GM23338 (cell line): ENCODE measurements around the gene VOPP1. TPM values are rescaled to one million over a fixed set of nuclear protein-coding genes. Genes with fewer than 3 reads are reported as not detected.

Source experiments
- ATAC-seq: fragments of 200-7000 bp; cut with Tn5 transposase; 3 replicates; pipeline ENCODE4 v1.9.1; 2020
- DNase-seq: peaks from one replicate; pipeline ENCODE4 v3.0.0-alpha.2; 2015; ENCODE audit warnings: low spot score
- H2AFZ ChIP-seq: fragments of 200-600 bp; sonication (generic); 2 replicates; pipeline ENCODE4 v1.8.0; 2016; ENCODE audit warnings: antibody characterized with exemption, mild to moderate bottlenecking, moderate library complexity
- H3F3A ChIP-seq: fragments of 200-600 bp; sonication (generic); replicated peaks from 2 replicates; pipeline ENCODE4 v1.8.0; 2017; ENCODE audit warnings: antibody characterized with exemption, mixed run types, low read depth
- H3K27ac ChIP-seq: fragments of 200-600 bp; sonication (generic); 2 replicates; pipeline ENCODE4 v1.6.1; 2016; ENCODE audit warnings: low read depth
- H3K27me3 ChIP-seq: fragments of 200-600 bp; sonication (generic); 2 replicates; pipeline ENCODE4 v1.8.0; 2016; ENCODE audit warnings: mild to moderate bottlenecking, mixed run types, moderate library complexity; ENCODE audit not compliant: insufficient read depth
- H3K36me3 ChIP-seq: fragments of 200-600 bp; sonication (generic); 2 replicates; pipeline ENCODE4 v1.8.0; 2016; ENCODE audit warnings: mild to moderate bottlenecking; ENCODE audit not compliant: insufficient read depth
- H3K4me1 ChIP-seq: fragments of 200-600 bp; sonication (generic); 2 replicates; pipeline ENCODE4 v1.8.0; 2016; ENCODE audit warnings: mild to moderate bottlenecking, moderate library complexity; ENCODE audit not compliant: insufficient read depth
- H3K4me2 ChIP-seq: fragments of 200-600 bp; sonication (generic); 2 replicates; pipeline ENCODE4 v1.7.1; 2017; ENCODE audit warnings: mixed run types
- H3K4me3 ChIP-seq: fragments of 200-600 bp; sonication (generic); 2 replicates; pipeline ENCODE4 v1.6.1; 2016; ENCODE audit warnings: mixed run types
- H3K79me2 ChIP-seq: fragments of 200-600 bp; sonication (generic); replicated peaks from 2 replicates; pipeline ENCODE4 v1.8.0; 2017; ENCODE audit warnings: mild to moderate bottlenecking; ENCODE audit not compliant: insufficient read depth
- H3K9me2 ChIP-seq: fragments of 200-600 bp; sonication (generic); 2 replicates; pipeline ENCODE4 v1.8.0; 2017; ENCODE audit not compliant: insufficient read depth
- H4K20me1 ChIP-seq: fragments of 200-600 bp; sonication (generic); replicated peaks from 2 replicates; pipeline ENCODE4 v1.8.0; 2017; ENCODE audit warnings: mild to moderate bottlenecking; ENCODE audit not compliant: insufficient read depth
- H3K27ac Mint-ChIP-seq: 2 replicates; pipeline ENCODE4 v1.8.0; 2020; ENCODE audit warnings: inconsistent platforms, mild to moderate bottlenecking, moderate library complexity, mixed read lengths
- H3K27me3 Mint-ChIP-seq: 3 replicates; pipeline ENCODE4 v1.8.0; 2022; ENCODE audit warnings: low read depth, mild to moderate bottlenecking, moderate library complexity, mixed read lengths, inconsistent platforms; ENCODE audit not compliant: insufficient read depth, poor library complexity
- H3K36me3 Mint-ChIP-seq: 3 replicates; pipeline ENCODE4 v1.8.0; 2021; ENCODE audit warnings: low read depth, mild to moderate bottlenecking, inconsistent platforms, moderate library complexity, mixed read lengths
- H3K4me1 Mint-ChIP-seq: 3 replicates; pipeline ENCODE4 v1.8.0; 2020; ENCODE audit warnings: mild to moderate bottlenecking, inconsistent platforms, mixed read lengths
- H3K4me3 Mint-ChIP-seq: 3 replicates; pipeline ENCODE4 v1.8.0; 2021; ENCODE audit warnings: moderate library complexity, mild to moderate bottlenecking, inconsistent platforms, mixed read lengths
- H3K9me3 Mint-ChIP-seq: 3 replicates; pipeline ENCODE4 v1.8.0; 2020; ENCODE audit warnings: moderate library complexity, mild to moderate bottlenecking, inconsistent platforms, mixed read lengths
- CREB1 ChIP-seq: fragments of 250-450 bp; sonication (Bioruptor Pico); IDR thresholded peaks from 2 replicates; pipeline ENCODE4 v1.5.0; 2020; ENCODE audit warnings: low read depth, mild to moderate bottlenecking, moderate library complexity
- CTCF ChIP-seq, 2 experiments: fragments of 200-600 bp in 1 of 2; sonication (generic) in 1 of 2; conservative IDR thresholded peaks; 2 replicates each; pipeline versions ENCODE4 v1.5.1 to v1.6.1; 2016 to 2017; ENCODE audit warnings: antibody characterized with exemption in 2 of 2, low read depth in 2 of 2, mild to moderate bottlenecking in 2 of 2, moderate library complexity in 1 of 2
- ETS1 ChIP-seq: IDR thresholded peaks from 2 replicates; pipeline ENCODE4 v1.6.1; 2016; ENCODE audit warnings: antibody characterized with exemption
- EZH2 ChIP-seq: fragments of 200-600 bp; sonication (generic); IDR thresholded peaks from one replicate; pipeline ENCODE4 v1.8.0; 2017; ENCODE audit warnings: antibody characterized with exemption, mild to moderate bottlenecking, low read depth; ENCODE audit not compliant: unreplicated experiment
- EZH2phosphoT487 ChIP-seq: fragments of 200-600 bp; sonication (generic); IDR thresholded peaks from one replicate; pipeline ENCODE4 v1.8.1; 2018; ENCODE audit warnings: antibody characterized with exemption; ENCODE audit not compliant: unreplicated experiment
- JUNB ChIP-seq: IDR thresholded peaks from one replicate; pipeline ENCODE4 v1.6.1; 2016; ENCODE audit warnings: antibody characterized with exemption; ENCODE audit not compliant: unreplicated experiment
- NANOG ChIP-seq: IDR thresholded peaks from 2 replicates; pipeline ENCODE4 v1.6.1; 2016; ENCODE audit warnings: antibody characterized with exemption, borderline replicate concordance
- POLR2AphosphoS5 ChIP-seq: IDR thresholded peaks from 2 replicates; pipeline ENCODE4 v1.6.1; 2016; ENCODE audit warnings: antibody characterized with exemption, low read depth
- REST ChIP-seq: IDR thresholded peaks from one replicate; pipeline ENCODE4 v1.6.1; 2018; ENCODE audit warnings: antibody characterized with exemption; ENCODE audit not compliant: unreplicated experiment
- STAT1 ChIP-seq: IDR thresholded peaks from one replicate; pipeline ENCODE4 v1.6.1; 2016; ENCODE audit warnings: antibody characterized with exemption; ENCODE audit not compliant: unreplicated experiment
- ZNF114 ChIP-seq: fragments of 250-450 bp; sonication (Bioruptor Pico); IDR thresholded peaks from 2 replicates; pipeline ENCODE4 v1.5.0; 2020; ENCODE audit warnings: mild to moderate bottlenecking, moderate library complexity
- ZNF331 ChIP-seq: fragments of 250-450 bp; sonication (Bioruptor Pico); IDR thresholded peaks from 2 replicates; pipeline ENCODE4 v1.5.0; 2020; ENCODE audit warnings: low read depth, mild to moderate bottlenecking, moderate library complexity
- ZNF462 ChIP-seq: fragments of 250-450 bp; sonication (Bioruptor Pico); IDR thresholded peaks from 2 replicates; pipeline ENCODE4 v1.5.0; 2020; ENCODE audit warnings: mild to moderate bottlenecking, moderate library complexity
- polyA plus RNA-seq: library from polyadenylated mRNA; unstranded; fragments of >200 nt; fragmentation: Nextera tagmentation; extraction: Ambion mirVana; gene quantifications from 2 replicates; pipeline ENCODE4 v1.2.1, GENCODE V29; 2016
- total RNA-seq: library from RNA; depleted of rRNA; stranded (reverse); fragments of >200 nt; shearing (Covaris generic); gene quantifications from 2 replicates; pipeline ENCODE4 v1.2.3, GENCODE V29; 2014

The VOPP1 gene
- total and polyA plus RNA-seq, 2 experiments from 2014 or later: 28.2 to 73.7 TPM

GRCh38 chr7:55510621-55511020 is 61.7 kb downstream of the VOPP1 start:
- no peak for ATAC-seq
- Mint-ChIP-seq H3K36me3 (peaks cover 4% of the 10 kb centered on the region; the same call in 2 of the 3 replicates), H3K27me3 (peaks cover 17% of the 10 kb centered on the region), H3K4me1 (peaks cover 43% of the 10 kb centered on the region), H3K9me3 (no peaks in the 10 kb centered on the region), H3K4me3 (no peak overlapping the region), H3K27ac (peak overlapping the region; percentile 71; the same call in 1 of the 2 replicates)
- peak overlapping the region; percentile 11; the same call in 1 of the 2 replicates for H3K4me2 ChIP-seq
- H3K4me3 ChIP-seq: no peak overlapping the region
- peaks cover 20% of the 10 kb centered on the region; the same call in 1 of the 2 replicates for H4K20me1 ChIP-seq
- DNase-seq: no peak
- peaks cover 19% of the 10 kb centered on the region for H3K4me1 ChIP-seq
- TF ChIP-seq CREB1 (CRISPR knock-in tag): no peak
- TF ChIP-seq EZH2phosphoT487: no peak
- no peak for TF ChIP-seq REST
- no peak for TF ChIP-seq STAT1
- TF ChIP-seq ZNF114 (CRISPR knock-in tag): no peak
- TF ChIP-seq JUNB: no peak
- TF ChIP-seq ZNF331: no peak
- TF ChIP-seq ETS1: no peak
- TF ChIP-seq EZH2: no peak
- TF ChIP-seq CTCF (conservative IDR thresholded peaks at IDR 0.05; ENCODE audit: low read depth in 2 of 2): no peak
- no peak for TF ChIP-seq NANOG
- TF ChIP-seq ZNF462 (CRISPR knock-in tag): no peak
- TF ChIP-seq POLR2AphosphoS5: no peak
- H2AFZ ChIP-seq: no peak overlapping the region
- no peaks in the 10 kb centered on the region for H3F3A ChIP-seq
- H3K27ac ChIP-seq: no peak overlapping the region
- no peaks in the 10 kb centered on the region for H3K9me2 ChIP-seq
- H3K79me2 ChIP-seq: peaks cover 20% of the 10 kb centered on the region
- H3K36me3 ChIP-seq: no peaks in the 10 kb centered on the region
- H3K27me3 ChIP-seq: no peaks in the 10 kb centered on the region
